Measurements from ENCODE around the gene DCTPP1. TPM values are rescaled to one million over a fixed set of nuclear protein-coding genes. Genes with fewer than 3 reads are reported as not detected.

The DCTPP1 gene
- total and polyA plus RNA-seq, 2 of the 4 experiments (the other 2 are of a cell fraction), result 24.9 to 45.5 TPM

DNA sequence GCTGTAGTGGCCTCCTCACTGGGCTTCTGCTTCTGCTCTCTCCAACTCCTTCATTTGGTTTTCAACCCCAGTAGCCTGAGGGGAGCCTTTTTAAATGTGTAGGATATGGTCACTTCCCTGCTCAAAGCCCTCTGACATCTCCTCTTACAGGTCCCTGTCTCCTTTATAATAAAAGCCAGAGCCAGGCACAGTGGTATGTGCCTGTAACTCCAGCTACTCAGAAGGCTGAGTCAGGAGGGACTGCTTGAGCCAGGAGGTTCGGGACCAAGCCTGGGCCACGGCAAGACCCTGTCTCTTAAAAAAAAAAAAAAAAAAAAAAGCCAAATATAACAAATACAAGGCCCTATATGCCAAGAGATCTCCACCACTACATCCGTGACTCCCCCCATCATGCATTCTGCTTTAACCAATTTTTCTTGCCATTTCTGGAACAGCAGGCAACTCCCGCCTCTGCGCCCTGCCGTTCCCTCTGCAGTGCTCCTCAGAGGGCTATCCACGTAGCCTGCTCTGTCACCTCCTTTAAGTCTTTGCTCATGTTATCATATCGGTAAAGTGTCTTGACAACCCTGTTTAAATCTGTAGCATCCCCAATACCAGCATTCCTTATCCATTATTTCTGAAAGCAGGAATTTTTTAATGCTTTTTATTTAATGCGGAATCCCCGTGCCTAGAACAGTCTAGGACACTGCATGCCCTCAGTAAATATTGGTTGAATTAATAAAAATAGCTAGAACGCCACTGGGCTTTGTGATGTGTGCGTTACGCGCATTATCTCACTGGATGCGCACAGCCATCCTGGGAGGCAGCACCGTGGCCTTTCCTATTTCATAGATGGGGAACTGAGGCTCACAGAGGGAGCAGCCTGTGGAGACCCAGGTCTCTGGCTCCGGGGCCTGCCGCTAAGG is 13.0 kb downstream of the DCTPP1 start:
- peaks cover 6% of the 10 kb centered on the region; the same call in 1 of the 2 replicates for H3K9me1 ChIP-seq (ENCODE audit: insufficient read depth, low read length)
- H2AK9ac ChIP-seq (replicated peaks; ENCODE audit: low read depth, low read length, poor library complexity), result peak overlapping the region; percentile 82
- H4K5ac ChIP-seq (ENCODE audit: low read depth, low read length), result no peak overlapping the region
- H2AK5ac ChIP-seq (ENCODE audit: low read depth, low read length), result no peak overlapping the region
- peak overlapping the region; percentile 65 for H3K4me3 ChIP-seq (ENCODE audit: insufficient read depth, low read depth, low read length)
- no peak overlapping the region for H3K18ac ChIP-seq (ENCODE audit: low read depth, low read length)
- peaks cover 14% of the 10 kb centered on the region for H3K36me3 ChIP-seq (ENCODE audit: control insufficient read depth, insufficient read depth, low read length)
- TF ChIP-seq RAD21 (IDR thresholded peaks at IDR 0.05; ENCODE audit: low read length) (no peak), CEBPB (IDR thresholded peaks at IDR 0.05; ENCODE audit: low read depth, low read length) (no peak), NFE2L2 (IDR thresholded peaks at IDR 0.05; ENCODE audit: low read depth, low read length) (no peak), MAZ (IDR thresholded peaks at IDR 0.05; ENCODE audit: borderline replicate concordance, low read depth, low read length) (no peak), RCOR1 (IDR thresholded peaks at IDR 0.05; ENCODE audit: insufficient replicate concordance, low read length) (no peak), FOS (IDR thresholded peaks at IDR 0.05; ENCODE audit: low read depth, low read length) (no peak), SMC3 (IDR thresholded peaks at IDR 0.05; ENCODE audit: low read depth, low read length) (no peak)
- TF ChIP-seq, protein P1, sequence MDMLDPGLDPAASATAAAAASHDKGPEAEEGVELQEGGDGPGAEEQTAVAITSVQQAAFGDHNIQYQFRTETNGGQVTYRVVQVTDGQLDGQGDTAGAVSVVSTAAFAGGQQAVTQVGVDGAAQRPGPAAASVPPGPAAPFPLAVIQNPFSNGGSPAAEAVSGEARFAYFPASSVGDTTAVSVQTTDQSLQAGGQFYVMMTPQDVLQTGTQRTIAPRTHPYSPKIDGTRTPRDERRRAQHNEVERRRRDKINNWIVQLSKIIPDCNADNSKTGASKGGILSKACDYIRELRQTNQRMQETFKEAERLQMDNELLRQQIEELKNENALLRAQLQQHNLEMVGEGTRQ (IDR thresholded peaks at IDR 0.05; ENCODE audit: low read depth, low read length), result no peak
- H3K27ac ChIP-seq (ENCODE audit: insufficient read depth, low read length), result no peak overlapping the region
- BruUV-seq (replicated peaks), result no TSS peak
- H3K79me1 ChIP-seq (ENCODE audit: low read depth in 1 of 2, low read length in 2 of 2), result peaks cover 0 to 35% of the 10 kb centered on the region in 2 experiments; a peak in 2 of 4 replicates
- no peak overlapping the region for H3K56ac ChIP-seq (ENCODE audit: extremely low read depth, insufficient read depth, low read length)
- ATAC-seq (ENCODE audit: low read depth) (no peak), DNase-seq (no peak)
- H2BK20ac ChIP-seq (ENCODE audit: low read depth, low read length), result no peak overlapping the region
- peak overlapping the region; percentile 68 for H3K4me2 ChIP-seq (ENCODE audit: low read depth, low read length)
- no peak overlapping the region for H3K14ac ChIP-seq (replicated peaks; ENCODE audit: low read depth, low read length)
- intact Hi-C loops (cut with micrococcal nuclease), result no loop called here
- H2BK5ac ChIP-seq (ENCODE audit: low read depth, low read length, poor library complexity, severe bottlenecking), result no peak overlapping the region
- no peak overlapping the region for H3K4ac ChIP-seq (ENCODE audit: low read depth, low read length)
- H3K27me3 ChIP-seq (ENCODE audit: control insufficient read depth, insufficient read depth, low read length), result no peaks in the 10 kb centered on the region
- no peak overlapping the region for H2BK15ac ChIP-seq (ENCODE audit: low read depth, low read length)
- H2BK120ac ChIP-seq (ENCODE audit: low read depth, low read length), result no peak overlapping the region
- 0 out of 4 replicates have a peak overlapping the region, but pooled peaks of 1 of the 2 experiments have one; percentile 52 for H4K8ac ChIP-seq (ENCODE audit: low read depth in 2 of 2, low read length in 2 of 2)
- CTCF ChIA-PET, result interaction anchor here (0.7 kb wide), 1 partner anchor 7 kb away, joined by 3 read pairs; no protein-coding TSS in a partner anchor
- 83% methylated on average over 7 of the region's 18 CpGs; no CpG with 5 or more reads in 1 of the 2 experiments for WGBS, 2 experiments (ENCODE audit: extremely low coverage in 2 of 2, insufficient read length in 1 of 2)
- H3K9me3 ChIP-seq (ENCODE audit: control insufficient read depth, insufficient read depth, low read length), result no peaks in the 10 kb centered on the region
- no peak overlapping the region for H4K91ac ChIP-seq (ENCODE audit: insufficient read depth, low read depth, low read length)
- POLR2A ChIA-PET (ENCODE audit: unreplicated experiment), result interaction anchor here (0.5 kb wide), 1 partner anchor 10 kb away, joined by 3 read pairs; the partner anchor contains the start of gene ZNF771
- in situ Hi-C loops (cut with MboI; ENCODE audit: low sequenced_read_pairs), result loop anchor here (25.0 kb wide), 1 partner anchor 230 kb away; the partner anchor contains the start of genes BOLA2B, CORO1A, SLX1A and SULT1A3
- dilution Hi-C loops (cut with HindIII; ENCODE audit: low sequenced_read_pairs, unreplicated experiment), result no loop called here
- peak overlapping the region; percentile 95 for H2AFZ ChIP-seq (replicated peaks; ENCODE audit: low read length, poor library complexity)
- no peak overlapping the region for H3K9ac ChIP-seq (ENCODE audit: low read depth, low read length)
- H3K4me1 ChIP-seq (ENCODE audit: control insufficient read depth, insufficient read depth, low read length), result no peaks in the 10 kb centered on the region
- H4K20me1 ChIP-seq (ENCODE audit: insufficient read depth, low read length), result peaks cover 9% of the 10 kb centered on the region
- no peak overlapping the region; the same call in 1 of the 2 replicates for H3K23ac ChIP-seq (ENCODE audit: low read depth, low read length)
